GDM1 (cell line): ENCODE data around the gene IGSF23.
"Not testable (repeated sequence)": the region's sequence is repeated elsewhere in the genome, so short reads cannot be mapped to it uniquely, and the experiment has no call there.

Experiments
- DNase-seq: peaks from one replicate; lab custom pipeline; 2025; lab: John Stamatoyannopoulos, UW

The IGSF23 gene

GRCh38 chr19:44587963-44588770 is 25.2 kb upstream of the IGSF23 start:
- DNase-seq: no peak

- DNase-seq: no peak
Measured at GRCh38 chr19:44588771-44589112, 24.6 kb upstream of the IGSF23 start.

- DNase-seq: no peak
Measured at GRCh38 chr19:44590245-44591059, 22.9 kb upstream of the IGSF23 start.

- DNase-seq: not testable (repeated sequence)
Measured at GRCh38 chr19:44591340-44591993, 21.9 kb upstream of the IGSF23 start.

GRCh38 chr19:44592451-44592890 is 20.9 kb upstream of the IGSF23 start:
- DNase-seq: no peak

GRCh38 chr19:44593294-44593693 is 20.1 kb upstream of the IGSF23 start:
- DNase-seq: no peak

GRCh38 chr19:44593866-44594266 is 19.5 kb upstream of the IGSF23 start:
- not testable (repeated sequence) for DNase-seq

- DNase-seq: no peak
Measured at GRCh38 chr19:44596428-44597130, 16.8 kb upstream of the IGSF23 start.

GRCh38 chr19:44597131-44597491 is 16.3 kb upstream of the IGSF23 start:
- no peak for DNase-seq

GRCh38 chr19:44598355-44598754 is 15.0 kb upstream of the IGSF23 start:
- no peak for DNase-seq

GRCh38 chr19:44598880-44599279 is 14.5 kb upstream of the IGSF23 start:
- DNase-seq: no peak

GRCh38 chr19:44600466-44600865 is 12.9 kb upstream of the IGSF23 start:
- DNase-seq: no peak

GRCh38 chr19:44602081-44602480 is 11.3 kb upstream of the IGSF23 start:
- no peak for DNase-seq

- DNase-seq: no peak
Measured at GRCh38 chr19:44603201-44603945, 10.0 kb upstream of the IGSF23 start.

- DNase-seq: no peak
Measured at GRCh38 chr19:44604241-44604640, 9.1 kb upstream of the IGSF23 start.

GRCh38 chr19:44605547-44605946 is 7.8 kb upstream of the IGSF23 start:
- no peak for DNase-seq

GRCh38 chr19:44607049-44607448 is 6.3 kb upstream of the IGSF23 start:
- peak; percentile 47 for DNase-seq

- DNase-seq: no peak
Measured at GRCh38 chr19:44607917-44608316, 5.4 kb upstream of the IGSF23 start.

- no peak for DNase-seq
Measured at GRCh38 chr19:44608391-44608821, 5.0 kb upstream of the IGSF23 start.

- DNase-seq: no peak
Measured at GRCh38 chr19:44609219-44609618, 4.1 kb upstream of the IGSF23 start.

GRCh38 chr19:44610497-44610896 is 2.9 kb upstream of the IGSF23 start:
- not testable (repeated sequence) for DNase-seq
